HG03571 (cell line): Measurements from ENCODE around the gene C1orf115.
"Not testable (repeated sequence)": the region's sequence is repeated elsewhere in the genome, so short reads cannot be mapped to it uniquely, and the experiment has no call there.

Experiments used
- ATAC-seq: cut with Tn5 transposase; IDR thresholded peaks from one replicate; pipeline ENCODE4 v1.9.1; 2021; ENCODE audit not compliant: unreplicated experiment

Gene C1orf115

DNA sequence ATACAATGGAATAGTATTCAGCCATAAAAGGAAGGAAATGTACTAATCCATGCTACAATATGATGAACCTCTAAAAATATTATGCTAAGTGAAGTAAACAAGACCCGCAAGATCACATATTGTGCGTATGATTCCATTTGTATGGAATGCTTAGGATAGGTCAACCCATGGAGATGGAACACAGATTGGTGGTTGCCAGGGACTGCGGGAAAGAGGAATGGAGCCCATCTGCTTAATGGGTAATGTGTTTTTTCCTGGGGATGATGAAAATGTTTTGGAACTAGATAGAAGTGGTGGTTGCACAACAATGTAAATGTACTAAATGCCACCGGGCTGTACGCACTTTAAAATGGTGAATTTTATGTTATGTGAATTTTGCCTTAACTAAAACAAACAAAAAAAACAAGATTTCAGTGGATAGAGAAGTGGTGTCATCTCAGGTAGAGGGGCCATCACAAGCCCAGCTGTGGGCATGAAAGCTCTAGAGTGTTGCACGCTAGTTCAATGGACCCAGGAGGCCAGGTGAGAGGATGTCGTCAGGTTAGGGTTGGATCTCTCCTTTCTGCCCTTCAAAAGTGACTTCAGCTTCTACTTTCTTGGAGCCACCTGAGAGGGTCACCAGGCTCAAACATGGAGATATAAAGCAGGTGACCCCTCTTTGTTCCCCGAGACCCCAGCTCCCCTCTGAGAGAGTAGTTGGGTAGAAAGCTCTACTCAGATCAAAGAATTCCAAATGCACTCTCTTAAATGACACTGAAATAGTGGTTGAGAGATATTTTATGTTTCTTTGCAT, 2.5 kb downstream of the C1orf115 start:
- no peak for ATAC-seq

DNA sequence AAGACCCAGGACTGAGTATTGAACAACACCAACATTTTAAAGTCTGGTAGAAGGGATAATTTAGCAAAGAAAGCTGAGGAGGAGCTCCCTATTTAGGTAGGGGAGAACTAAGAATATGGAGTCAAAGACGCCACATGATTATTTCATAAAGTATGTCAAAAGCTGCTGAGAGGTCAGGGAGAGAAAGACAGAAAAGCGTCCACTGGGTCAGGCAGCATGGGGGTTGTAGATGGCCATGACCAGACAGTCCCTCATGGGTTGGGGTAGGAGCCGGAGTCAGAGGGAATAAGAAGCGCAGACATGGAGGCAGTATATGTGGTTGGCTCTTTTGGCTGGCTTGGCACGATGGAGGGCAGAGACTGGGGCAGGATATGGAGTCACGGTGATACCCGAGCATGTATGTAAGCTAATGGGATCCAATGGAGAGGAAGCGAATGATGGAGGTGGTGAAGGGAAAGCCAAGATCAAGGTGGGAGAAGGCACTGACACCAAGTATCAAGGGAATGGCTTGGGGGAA, 4.8 kb downstream of the C1orf115 start:
- no peak for ATAC-seq

DNA sequence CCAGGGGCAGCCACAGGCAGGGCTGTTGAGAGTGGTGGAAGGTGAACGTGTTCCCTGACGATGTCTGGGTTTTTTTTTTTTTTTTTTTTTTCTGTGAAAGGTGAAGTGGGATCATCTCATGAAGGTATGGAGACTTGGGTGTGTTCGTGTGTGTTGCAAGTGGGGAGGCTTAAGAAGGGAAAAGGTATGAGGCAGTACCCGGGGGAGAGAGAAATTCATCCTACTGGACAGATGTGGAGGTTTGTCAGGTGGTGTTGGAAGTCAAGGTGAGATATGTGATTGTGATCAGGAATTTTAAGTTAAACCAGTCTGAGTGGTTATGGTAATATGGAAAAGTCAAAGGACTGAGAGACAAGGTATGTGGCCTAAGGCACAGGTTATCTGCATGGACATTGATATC, 5.3 kb downstream of the C1orf115 start:
- no peak for ATAC-seq

DNA sequence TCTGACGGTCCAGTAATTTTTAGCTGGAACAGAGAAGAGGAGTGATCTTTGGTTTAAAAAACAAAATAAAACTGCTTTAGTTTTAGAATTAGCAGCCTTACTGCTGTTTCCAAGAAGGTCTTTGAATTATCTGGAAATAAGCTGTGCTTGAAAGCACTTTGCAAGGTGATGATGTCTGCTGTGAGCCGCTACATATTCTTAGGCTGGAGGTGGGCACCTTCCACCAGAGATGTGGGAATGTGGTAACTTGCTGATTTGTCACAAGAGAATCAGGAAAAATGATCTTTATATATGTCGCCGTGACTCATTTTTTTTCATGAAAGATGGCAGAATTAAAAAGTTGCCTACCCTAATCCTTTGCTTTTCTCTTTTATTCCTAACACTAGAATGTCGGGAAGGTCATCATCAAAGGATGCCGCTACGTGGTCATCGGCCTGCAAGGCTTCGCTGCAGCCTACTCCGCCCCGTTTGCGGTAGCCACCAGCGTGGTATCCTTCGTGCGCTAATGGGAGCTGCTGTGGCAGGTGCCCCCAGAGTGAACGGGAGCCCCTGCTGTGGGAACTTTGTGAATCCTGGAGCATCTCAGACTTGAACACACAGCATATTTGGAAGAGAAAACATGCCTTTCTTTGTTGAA, 6.2 kb downstream of the C1orf115 start:
- no peak for ATAC-seq

DNA sequence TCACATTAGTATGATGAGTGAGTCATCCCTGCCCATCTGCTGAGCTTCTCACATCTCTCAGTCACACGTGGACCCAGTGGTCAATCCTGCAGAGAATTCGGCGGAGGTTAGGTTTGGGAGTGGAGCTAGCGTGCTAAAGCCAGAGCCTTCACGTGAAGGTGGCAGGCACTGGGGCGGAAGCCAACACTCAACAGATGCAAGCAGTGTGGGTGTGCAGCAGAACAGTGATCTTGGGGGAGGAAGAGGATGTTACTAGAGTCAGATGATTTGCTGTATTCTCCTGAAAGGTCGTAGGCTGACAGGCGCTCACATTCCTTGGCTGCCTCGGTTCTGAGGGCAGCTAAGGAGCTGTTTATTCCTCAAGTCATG, 6.7 kb downstream of the C1orf115 start:
- no peak for ATAC-seq

DNA sequence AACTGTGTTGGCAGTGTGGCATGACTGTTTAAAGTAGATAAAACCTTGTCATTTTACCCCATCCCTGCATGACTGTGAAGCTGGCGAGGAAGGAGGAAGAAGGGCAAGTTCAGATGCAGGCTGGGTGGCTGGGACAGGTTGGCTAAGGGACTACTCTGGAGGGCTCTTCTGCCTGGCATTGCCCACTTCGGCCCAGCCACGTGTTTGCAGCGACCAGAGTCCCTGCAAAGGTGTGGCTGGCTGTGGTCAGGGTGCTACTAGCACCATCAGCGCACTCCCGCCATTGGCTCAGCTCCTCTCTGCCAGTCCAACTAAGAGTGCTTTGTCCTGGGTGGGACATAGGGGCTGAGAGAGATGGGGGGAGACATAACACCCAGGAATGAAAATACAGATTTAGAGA, 7.2 kb downstream of the C1orf115 start:
- no peak for ATAC-seq

DNA sequence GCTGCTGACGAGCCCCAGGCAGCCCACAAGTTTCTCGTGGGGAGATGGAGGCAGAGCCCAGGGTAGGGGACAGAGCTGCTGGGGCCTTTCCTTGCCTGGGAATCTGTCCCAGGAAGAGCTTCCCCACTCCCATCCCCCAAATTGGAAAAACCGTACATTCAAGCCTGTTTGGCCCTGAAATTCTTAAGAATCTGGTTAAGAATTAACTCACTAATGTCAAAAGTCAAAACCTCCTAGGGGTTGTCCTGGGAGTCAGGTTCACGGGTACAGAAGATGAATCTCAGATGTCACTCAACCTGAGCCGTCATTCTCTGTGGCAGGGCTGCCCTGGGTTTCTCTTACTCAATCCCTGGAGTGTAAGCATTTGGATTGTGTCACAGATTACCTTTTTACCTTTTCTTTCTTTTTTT, 8.4 kb downstream of the C1orf115 start:
- no peak for ATAC-seq

DNA sequence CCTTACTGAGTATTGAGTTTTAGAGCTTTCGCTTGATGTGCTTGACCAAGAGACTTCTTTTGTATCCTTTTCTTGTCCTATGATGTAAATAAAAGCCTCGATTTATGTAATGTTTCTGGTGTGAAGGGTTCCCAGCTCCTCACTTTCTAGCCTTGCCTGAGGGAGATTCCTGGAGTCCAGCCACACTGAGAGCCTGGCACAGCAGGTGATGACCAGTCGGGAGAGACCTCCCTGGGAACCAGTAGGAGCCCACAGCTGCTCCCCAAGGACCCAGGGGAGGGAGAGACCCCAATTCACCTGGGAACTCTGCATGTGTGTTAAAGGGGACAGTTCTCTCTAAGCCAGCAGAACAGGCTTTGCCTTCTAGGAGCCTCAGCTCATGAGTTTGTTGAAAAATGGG, 8.9 kb downstream of the C1orf115 start:
- no peak for ATAC-seq

DNA sequence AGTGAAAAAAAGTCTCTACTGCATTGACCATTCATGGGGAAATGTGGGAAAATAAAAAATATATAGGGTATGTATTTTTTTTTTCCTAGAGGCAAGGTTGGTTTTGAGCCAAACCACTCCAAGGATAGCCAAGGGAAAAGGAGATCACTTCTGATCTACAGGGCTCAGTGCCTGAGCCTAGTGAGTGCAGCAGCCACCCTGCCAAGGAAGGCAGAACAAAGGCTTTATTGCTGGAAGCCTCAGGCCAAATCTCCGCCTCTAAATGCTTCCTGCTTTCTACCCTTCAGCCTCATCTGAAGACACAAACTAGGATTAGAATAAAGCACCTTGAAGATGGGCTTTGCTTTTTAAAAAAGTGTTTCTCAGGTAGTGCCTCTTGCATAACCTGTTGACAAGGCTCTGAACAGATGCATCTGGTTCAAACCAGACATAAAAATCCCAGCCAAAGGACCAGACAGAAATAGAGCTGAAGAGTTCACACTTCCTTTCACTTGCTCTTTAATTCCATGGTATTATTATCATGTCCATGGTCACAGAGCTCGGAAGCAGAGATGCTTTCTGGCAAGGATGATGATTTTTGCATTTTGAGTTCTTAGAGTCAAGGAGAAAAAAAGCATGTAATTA, 10.5 kb downstream of the C1orf115 start:
- no peak for ATAC-seq

DNA sequence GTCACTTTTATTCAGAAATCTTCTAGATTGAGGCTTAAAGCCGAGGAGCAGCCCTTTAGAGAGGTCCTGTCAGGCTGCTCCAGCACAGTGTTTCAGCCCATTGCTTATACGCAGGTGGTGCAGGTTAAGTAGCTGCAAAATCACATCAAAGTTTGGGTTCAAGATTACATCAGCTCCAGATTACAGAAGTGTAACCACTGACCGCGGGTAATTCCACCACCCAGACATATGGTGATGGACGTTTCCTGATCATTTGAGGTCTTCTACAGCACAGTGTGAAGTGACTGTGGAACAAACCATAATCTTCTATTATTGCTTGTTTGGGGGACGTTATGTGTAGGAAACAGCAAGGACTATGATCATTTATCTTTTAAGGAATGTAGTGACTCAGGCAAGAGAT, 11.8 kb downstream of the C1orf115 start:
- ATAC-seq: no peak

DNA sequence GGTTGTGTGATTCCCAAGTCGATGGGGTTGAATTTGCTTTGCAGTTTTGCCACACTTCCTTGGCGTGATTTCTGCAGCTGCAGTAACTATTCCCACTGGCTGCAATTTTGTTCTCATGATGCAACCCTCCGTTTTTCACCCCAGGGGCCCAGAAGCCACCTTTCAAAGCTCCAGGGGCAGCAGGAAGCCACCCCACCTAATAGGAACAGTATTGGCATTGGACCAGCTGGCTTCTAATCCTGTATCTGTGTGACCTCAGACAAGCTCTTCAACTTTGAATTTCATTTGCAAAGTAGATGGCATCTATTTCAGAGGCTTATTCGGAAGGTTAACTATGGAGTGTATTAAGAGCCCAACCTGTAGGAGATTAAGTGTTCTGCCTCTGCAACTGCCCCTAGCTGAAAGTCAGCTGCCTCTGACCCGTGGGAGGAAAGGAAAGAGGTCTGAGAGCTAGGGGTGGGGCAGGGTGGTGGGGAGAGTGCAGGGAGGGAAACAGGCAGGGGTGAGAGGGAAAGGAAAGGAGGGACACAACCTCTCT, 12.6 kb downstream of the C1orf115 start:
- no peak for ATAC-seq

DNA sequence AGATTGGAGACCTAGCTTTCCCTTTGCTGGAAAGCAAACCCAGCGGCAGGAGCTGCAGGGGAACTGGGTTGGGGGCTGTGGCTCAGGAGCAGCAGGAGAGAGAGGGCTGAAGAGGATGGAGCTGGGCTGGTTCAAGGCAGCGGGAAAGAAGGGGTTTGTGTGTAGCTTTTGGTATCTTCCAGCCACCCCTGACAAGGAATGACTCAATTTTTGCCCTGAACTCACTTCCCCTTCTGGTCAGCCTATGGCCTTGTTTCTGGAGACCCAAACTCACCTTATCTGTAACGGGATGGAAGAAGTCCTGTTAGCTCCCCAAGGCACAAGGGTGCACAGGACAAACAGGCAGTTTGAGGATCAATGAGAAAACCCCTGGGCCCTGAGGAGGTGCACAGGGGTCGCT, 13.1 kb downstream of the C1orf115 start:
- no peak for ATAC-seq

DNA sequence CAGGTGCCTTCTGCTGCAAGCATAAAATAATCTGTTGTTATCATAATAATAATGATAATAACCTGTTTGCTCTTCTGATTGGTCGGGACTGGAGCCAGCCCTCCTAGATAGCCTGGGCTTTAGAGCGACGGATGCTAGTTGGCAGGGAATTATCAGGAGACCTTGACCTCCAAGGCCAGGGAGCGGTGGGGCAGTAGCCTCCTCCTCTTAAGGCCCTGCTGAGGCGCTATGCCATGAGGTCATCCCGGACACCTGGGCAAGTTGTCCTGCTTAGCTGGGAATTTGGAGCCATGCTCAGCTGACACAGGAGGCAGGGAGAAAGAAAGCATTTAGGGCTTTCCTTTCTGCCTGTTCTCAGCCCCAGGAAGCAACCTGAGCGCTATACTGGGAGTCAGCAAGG, 15.6 kb downstream of the C1orf115 start:
- no peak for ATAC-seq

DNA sequence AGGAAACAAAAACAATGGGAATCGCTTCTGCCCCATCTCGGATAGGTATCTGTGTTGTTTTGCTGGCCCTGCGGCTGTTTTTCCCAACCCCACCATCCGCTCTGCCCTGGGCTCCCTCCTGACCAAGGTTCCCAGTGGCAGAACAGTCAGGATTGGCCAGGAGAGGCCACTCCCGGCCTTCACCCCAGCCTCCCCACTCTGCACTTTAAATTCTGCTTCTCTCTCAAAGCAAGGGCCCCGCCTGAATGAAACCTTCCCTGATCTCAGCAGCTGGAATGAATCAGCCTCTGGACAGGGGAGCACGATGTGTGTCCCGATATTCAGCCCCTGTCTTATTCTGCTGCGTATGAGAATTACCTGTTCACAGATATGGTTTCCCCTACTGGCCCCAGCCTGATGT, 16.3 kb downstream of the C1orf115 start:
- no peak for ATAC-seq

DNA sequence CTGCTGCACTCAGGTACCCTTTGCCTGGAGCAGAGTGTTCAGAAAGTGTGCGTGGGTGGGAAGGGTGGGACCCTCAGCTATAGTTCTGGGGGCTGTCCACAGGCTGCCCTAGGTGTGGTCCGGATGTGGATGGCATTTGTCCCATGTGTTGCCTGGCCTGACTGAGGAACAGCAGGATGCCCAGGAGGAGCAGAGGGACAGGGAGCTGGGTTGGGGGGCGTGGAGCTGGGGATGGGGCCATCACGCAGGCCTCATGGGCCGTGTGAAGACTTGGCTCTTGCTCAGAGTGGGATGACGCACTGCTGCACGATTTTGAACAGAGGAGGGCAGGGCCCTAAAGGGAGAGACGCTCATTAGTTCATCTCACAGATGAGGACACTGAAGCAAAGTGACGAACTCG, 17.0 kb downstream of the C1orf115 start:
- no peak for ATAC-seq

DNA sequence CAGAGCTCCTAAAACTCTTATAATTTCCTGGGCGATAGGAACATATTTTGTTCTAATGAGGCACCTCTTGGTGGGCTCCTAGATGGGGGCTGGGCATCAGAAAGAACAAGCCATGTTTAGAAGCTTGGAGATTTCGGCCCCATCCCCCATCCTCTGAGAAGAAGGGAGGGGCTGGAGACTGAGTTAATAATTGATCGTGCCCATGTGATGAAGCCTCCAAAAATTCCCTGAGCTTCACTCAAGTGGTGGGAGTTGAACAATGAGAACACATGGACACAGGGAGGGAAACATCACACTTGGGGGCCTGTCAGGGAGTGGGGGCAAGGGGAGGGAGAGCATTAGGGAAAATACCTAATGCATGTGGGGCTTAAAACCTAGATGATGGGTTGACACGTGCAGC, 18.1 kb downstream of the C1orf115 start:
- no peak for ATAC-seq

DNA sequence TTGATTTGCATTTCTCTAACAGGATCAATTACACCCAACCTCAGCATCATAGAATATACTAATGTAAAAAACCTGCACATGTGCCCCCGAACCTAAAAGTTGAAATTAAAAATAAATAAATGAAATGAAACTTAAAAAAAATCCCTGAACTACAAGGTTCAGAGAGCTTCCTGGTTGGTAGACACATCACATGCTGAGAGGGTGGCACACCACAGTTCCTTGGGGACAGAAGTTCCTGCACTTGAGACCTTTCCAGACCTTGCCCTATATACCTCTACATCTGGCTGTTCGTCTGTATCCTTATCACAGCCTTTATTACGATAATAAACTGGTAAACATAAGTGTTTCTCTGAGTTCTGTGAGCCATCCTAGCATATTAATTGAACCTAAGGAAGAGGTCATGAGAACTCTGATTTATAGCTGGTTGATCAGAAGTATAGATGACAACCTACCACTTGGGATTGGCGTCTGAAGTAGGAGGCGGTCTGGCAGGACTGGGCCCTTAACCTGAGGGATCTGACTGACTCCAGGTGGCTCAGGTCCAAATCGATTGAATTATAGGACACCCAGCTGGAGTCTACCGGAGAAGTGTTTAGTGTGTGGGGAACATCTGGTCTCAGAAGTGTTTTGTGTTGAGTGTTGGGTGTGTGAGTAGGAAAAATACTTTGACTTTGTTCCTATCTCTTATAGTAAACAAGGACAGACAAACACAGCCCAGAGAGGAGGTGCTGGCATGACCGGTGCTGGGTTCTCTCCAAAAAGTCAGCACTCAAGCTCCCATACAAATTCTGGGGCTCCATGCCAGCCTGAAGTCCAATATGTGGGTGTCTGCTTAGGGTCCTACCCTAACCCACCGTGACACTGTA, 19.0 kb downstream of the C1orf115 start:
- peak; percentile 32 for ATAC-seq

DNA sequence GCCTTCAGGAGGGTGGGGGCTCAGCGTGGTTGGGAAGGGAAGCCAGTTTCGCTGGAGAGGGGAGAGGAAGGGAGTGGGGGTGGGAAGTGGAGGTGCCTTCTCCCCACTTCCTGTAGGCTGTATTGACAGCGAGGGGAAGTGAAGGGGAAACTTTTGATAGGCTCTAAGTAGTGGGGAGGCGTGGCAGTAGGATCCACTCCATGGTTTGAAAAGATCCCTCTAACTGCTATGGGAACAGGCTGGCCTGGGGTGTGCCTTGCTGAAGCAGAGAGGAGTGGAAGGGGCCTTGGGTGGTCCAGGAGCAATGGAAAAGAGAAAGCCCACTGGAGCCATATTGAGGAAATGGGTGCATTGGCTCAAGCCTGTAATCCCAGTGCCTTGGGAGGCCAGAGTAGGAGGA, 20.2 kb downstream of the C1orf115 start:
- ATAC-seq: no peak

DNA sequence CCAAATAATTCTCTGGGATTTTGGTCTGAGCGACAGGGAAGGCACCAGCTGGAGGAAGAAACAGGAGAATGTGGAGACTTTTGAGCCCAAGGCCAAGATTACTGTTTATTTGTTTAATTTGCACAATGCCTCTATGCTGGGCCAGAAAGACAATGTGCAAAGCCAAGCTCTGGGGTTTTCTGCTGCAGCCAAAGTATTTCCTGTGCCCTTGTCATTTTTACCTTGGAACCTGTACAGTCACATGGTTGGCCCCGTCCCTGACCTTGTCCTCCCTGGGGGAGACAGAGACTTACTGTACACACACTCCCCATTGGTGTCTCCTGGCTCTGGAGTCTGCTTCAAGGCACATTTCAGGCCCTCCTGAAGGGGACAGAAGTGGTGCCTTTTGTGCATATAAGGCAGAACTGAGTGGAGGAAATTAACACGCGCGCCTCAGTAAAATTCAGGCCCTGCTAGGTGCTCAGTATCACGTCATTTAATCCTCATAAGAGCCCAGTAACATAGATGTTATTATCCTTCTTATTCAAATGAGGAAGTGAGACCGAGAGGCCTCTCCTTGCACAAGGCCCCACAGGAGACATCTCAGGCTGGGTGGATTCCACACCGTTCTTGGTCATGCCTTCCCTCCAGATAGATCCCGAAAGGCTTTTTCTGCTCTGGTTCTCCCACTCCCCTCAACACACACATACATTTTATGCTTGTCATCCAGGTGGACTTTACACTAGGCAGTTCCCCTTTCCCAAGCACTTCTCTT, 21.1 kb downstream of the C1orf115 start:
- ATAC-seq: peak; percentile 80

DNA sequence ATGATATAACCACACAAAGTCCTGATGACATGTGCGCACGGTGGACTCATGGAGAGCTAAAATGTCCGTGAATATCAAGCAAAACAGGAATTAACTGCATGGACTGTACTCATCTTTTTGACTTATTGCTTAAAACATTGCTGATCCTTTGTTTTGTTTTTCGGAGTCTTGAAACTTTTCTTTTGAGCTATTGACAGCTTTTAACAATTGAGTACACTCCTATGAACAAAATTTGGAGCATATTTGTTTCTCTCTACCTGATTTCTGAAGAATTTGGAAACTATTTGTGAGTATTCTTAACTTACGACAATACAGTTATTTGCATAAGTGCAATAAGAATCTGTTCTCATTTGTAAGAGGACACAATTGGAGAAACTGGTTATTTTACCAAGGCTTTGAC, 25.8 kb downstream of the C1orf115 start:
- ATAC-seq: not testable (repeated sequence)
